Esophagus muscularis mucosa (tissue), 4 donors: Measurements from ENCODE around the gene OR51A2. TPM values are rescaled to one million over a fixed set of nuclear protein-coding genes. Genes with fewer than 3 reads are reported as not detected.
"Not testable (repeated sequence)": the region's sequence is repeated elsewhere in the genome, so short reads cannot be mapped to it uniquely, and the experiment has no call there.

Experiments
- DNase-seq: peaks from one replicate; pipeline ENCODE4 v3.0.0-alpha.2; 2017; ENCODE audit errors: extremely low spot score
- H3K27ac ChIP-seq, 4 donors: fragments of 200-600 bp; sonication (generic); replicated peaks in 1 of 4; 1 replicate in 3 of 4; 2 replicates in 1 of 4; pipeline ENCODE4 v1.5.1; 2016 to 2019; ENCODE audit warnings: mild to moderate bottlenecking in 1 of 4
- H3K27me3 ChIP-seq, 4 donors: fragments of 200-600 bp; sonication (generic); one replicate each; pipeline versions ENCODE4 v1.5.1 to v1.6.0; 2016 to 2019
- H3K36me3 ChIP-seq, 4 donors: fragments of 200-600 bp; sonication (generic); one replicate each; pipeline ENCODE4 v1.5.1; 2016 to 2019
- H3K4me1 ChIP-seq, 4 donors: fragments of 200-600 bp; sonication (generic); one replicate each; pipeline ENCODE4 v1.5.1; 2016 to 2019
- H3K4me3 ChIP-seq, 4 donors: fragments of 200-600 bp; sonication (generic); 1 replicate in 2 of 4; 2 replicates in 2 of 4; pipeline ENCODE4 v1.5.1; 2016 to 2019; ENCODE audit warnings: mild to moderate bottlenecking in 4 of 4, moderate library complexity in 1 of 4
- H3K9me3 ChIP-seq, 4 donors: fragments of 200-600 bp; sonication (generic); 1 replicate in 3 of 4; 2 replicates in 1 of 4; pipeline ENCODE4 v1.5.1; 2016 to 2019
- EP300 ChIP-seq: sonication (generic); formaldehyde crosslinking; IDR thresholded peaks from one replicate; pipeline ENCODE4 v1.6.1; 2017; ENCODE audit warnings: antibody characterized with exemption
- POLR2A ChIP-seq: fragments of 450-650 bp; IDR thresholded peaks from one replicate; pipeline ENCODE4 v1.6.1; 2017; ENCODE audit warnings: antibody characterized with exemption, moderate library complexity, mild to moderate bottlenecking, low read depth
- POLR2AphosphoS5 ChIP-seq, 2 donors: sonication (generic); formaldehyde crosslinking; IDR thresholded peaks; one replicate each; pipeline ENCODE4 v1.6.1; 2017; ENCODE audit warnings: antibody characterized with exemption in 2 of 2
- WGBS: methylation state at CpG from one replicate; pipeline ENCODE4 v1.1.5; 2018; 5-methylcytosine and 5-hydroxymethylcytosine counted together
- intact Hi-C: fragments of 100-400 bp; cut with DNase I; formaldehyde crosslinking; loops from one replicate; pipeline ENCODE4 v1.15.1; 2023
- total RNA-seq, 4 donors: library from RNA; depleted of rRNA; stranded (reverse); fragments of >200 nt; gene quantifications; one replicate each; pipeline versions ENCODE4 v1.1.0 to v1.2.1, GENCODE V29; 2016
- TF ChIP-seq, protein P1 (sequence below), 3 experiments: fragments of 200-600 bp in 2 of 3; fragments of 450-650 bp in 1 of 3; sonication (generic) in 2 of 3; IDR thresholded peaks; one replicate each; pipeline ENCODE4 v1.5.1; 2017 to 2019; ENCODE audit warnings: antibody characterized with exemption in 3 of 3, mild to moderate bottlenecking in 2 of 3, moderate library complexity in 1 of 3

The OR51A2 gene, protein sequence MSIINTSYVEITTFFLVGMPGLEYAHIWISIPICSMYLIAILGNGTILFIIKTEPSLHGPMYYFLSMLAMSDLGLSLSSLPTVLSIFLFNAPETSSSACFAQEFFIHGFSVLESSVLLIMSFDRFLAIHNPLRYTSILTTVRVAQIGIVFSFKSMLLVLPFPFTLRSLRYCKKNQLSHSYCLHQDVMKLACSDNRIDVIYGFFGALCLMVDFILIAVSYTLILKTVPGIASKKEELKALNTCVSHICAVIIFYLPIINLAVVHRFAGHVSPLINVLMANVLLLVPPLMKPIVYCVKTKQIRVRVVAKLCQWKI
- total RNA-seq = not detected

GRCh38 chr11:4955613-4956012, at the start of gene OR51A2:
Gene OR51A2 (minus strand): TSS chr11:4955713. CDS start chr11:4955713, 0 bp downstream.
- DNase-seq, H3K4me1 ChIP-seq, H3K9me3 ChIP-seq, intact Hi-C loops, H3K36me3 ChIP-seq, H3K27ac ChIP-seq, H3K27me3 ChIP-seq, H3K4me3 ChIP-seq: not testable (repeated sequence)
- 61% methylated on average over 2 of the region's 2 CpGs for WGBS

GRCh38 chr11:5004424-5005274, 49.1 kb upstream of the OR51A2 start:
- H3K9me3 ChIP-seq = no peaks in the 10 kb centered on the region
- H3K27ac ChIP-seq = no peak overlapping the region
- no peaks in the 10 kb centered on the region for H3K4me1 ChIP-seq
- 37% methylated on average over 6 of the region's 6 CpGs for WGBS
- no peak for TF ChIP-seq POLR2AphosphoS5 (IDR thresholded peaks at IDR 0.05)
- no peak for TF ChIP-seq EP300
- TF ChIP-seq, protein P1, sequence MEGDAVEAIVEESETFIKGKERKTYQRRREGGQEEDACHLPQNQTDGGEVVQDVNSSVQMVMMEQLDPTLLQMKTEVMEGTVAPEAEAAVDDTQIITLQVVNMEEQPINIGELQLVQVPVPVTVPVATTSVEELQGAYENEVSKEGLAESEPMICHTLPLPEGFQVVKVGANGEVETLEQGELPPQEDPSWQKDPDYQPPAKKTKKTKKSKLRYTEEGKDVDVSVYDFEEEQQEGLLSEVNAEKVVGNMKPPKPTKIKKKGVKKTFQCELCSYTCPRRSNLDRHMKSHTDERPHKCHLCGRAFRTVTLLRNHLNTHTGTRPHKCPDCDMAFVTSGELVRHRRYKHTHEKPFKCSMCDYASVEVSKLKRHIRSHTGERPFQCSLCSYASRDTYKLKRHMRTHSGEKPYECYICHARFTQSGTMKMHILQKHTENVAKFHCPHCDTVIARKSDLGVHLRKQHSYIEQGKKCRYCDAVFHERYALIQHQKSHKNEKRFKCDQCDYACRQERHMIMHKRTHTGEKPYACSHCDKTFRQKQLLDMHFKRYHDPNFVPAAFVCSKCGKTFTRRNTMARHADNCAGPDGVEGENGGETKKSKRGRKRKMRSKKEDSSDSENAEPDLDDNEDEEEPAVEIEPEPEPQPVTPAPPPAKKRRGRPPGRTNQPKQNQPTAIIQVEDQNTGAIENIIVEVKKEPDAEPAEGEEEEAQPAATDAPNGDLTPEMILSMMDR (IDR thresholded peaks at IDR 0.05) = peak; percentile 33 to 50 (median 46)
- no peak for DNase-seq
- H3K27me3 ChIP-seq = peaks cover 0 to 11% (median 0%) of the 10 kb centered on the region in 4 donors
- intact Hi-C loops = loop anchor here (5.0 kb wide), 1 partner anchor 367 kb away; the partner anchor contains the start of gene OR51D1
- no peaks in the 10 kb centered on the region for H3K36me3 ChIP-seq
- H3K4me3 ChIP-seq = no peak overlapping the region

DNA sequence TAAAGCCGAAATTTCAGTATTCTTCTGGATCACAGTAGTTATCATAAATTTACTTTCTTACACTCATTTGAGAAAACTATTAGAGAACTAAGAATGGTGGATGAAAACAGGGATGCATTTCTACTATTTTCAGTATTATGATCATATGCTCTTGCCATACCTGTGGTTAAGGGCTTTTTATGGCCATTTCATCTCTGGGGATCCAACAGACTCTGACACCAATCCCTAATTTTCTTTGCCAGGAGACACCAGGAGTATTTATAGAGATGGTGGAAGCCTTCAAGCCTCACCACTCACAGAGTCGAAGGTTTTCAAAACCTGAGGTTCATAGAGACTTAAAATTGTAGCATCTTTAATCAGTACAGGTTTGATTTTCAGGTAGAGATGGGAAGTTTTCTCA, 39.0 kb upstream of the OR51A2 start, which contains the start of gene OR51L1:
Gene OR51L1, plus strand, starts transcription at position 301 of the 400 bp plus-strand sequence. CDS start 4,132 bp downstream, outside the sequence.
- H3K27me3 ChIP-seq = no peaks in the 10 kb centered on the region
- H3K9me3 ChIP-seq = no peaks in the 10 kb centered on the region
- H3K4me3 ChIP-seq = no peak within 1 kb of the TSS
- 81% methylated on average over 2 of the region's 2 CpGs for WGBS
- TF ChIP-seq EP300 = no peak
- no peak for TF ChIP-seq POLR2AphosphoS5 (IDR thresholded peaks at IDR 0.05)
- TF ChIP-seq, protein P1 (IDR thresholded peaks at IDR 0.05) = no peak
- no peak for TF ChIP-seq POLR2A
- no peaks in the 10 kb centered on the region for H3K4me1 ChIP-seq
- no peak within 1 kb of the TSS for H3K27ac ChIP-seq
- no peak for DNase-seq
- H3K36me3 ChIP-seq = no peaks in the 10 kb centered on the region
- intact Hi-C loops = no loop called here

DNA sequence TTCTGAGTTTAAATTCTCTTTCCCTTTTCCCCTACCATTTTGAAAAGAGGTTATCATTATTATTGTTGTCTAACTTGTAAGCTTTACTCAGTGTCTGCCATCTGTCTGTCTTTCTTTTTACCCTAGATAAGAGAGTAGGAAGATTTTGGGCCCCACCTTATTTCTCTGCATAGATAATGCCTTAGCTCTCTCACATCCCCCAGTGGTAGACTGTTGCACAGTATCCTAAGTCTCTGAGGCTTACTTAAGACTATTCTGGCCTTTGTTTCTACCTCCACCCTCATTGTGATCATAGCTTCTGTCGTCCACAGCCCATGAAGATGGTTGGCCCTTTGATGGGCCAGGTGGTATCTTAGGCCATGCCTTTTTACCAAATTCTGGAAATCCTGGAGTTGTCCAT, 35.5 kb upstream of the OR51A2 start:
- Histone ChIP-seq H3K4me3 (no peak overlapping the region), H3K9me3 (no peaks in the 10 kb centered on the region), H3K36me3 (no peaks in the 10 kb centered on the region), H3K27ac (no peak overlapping the region), H3K27me3 (no peaks in the 10 kb centered on the region), H3K4me1 (no peaks in the 10 kb centered on the region)
- DNase-seq = no peak
- WGBS = 71% methylated on average over 1 of the region's 1 CpG
- TF ChIP-seq, protein P1 (IDR thresholded peaks at IDR 0.05) = no peak
- TF ChIP-seq POLR2AphosphoS5 (IDR thresholded peaks at IDR 0.05) (no peak), EP300 (no peak), POLR2A (no peak)
- intact Hi-C loops = no loop called here

- WGBS = 62% methylated on average over 6 of the region's 6 CpGs
- H3K9me3 ChIP-seq = no peaks in the 10 kb centered on the region
- no peaks in the 10 kb centered on the region for H3K27me3 ChIP-seq
- intact Hi-C loops = no loop called here
- no peak overlapping the region for H3K27ac ChIP-seq
- H3K4me1 ChIP-seq = no peaks in the 10 kb centered on the region
- no peak for DNase-seq
- H3K36me3 ChIP-seq = no peaks in the 10 kb centered on the region
- H3K4me3 ChIP-seq = no peak overlapping the region
- TF ChIP-seq, protein P1 (IDR thresholded peaks at IDR 0.05) = no peak
- TF ChIP-seq POLR2A = no peak
- no peak for TF ChIP-seq POLR2AphosphoS5 (IDR thresholded peaks at IDR 0.05)
- no peak for TF ChIP-seq EP300
These were observed 28.3 kb upstream of the OR51A2 start for GRCh38 chr11:4983841-4984240.
